H1 (cell line): ENCODE data around the gene SMPX.

Experiments used
- CTCF ChIP-seq, 3 experiments: IDR thresholded peaks; 1 replicate in 2 of 3; 2 replicates in 1 of 3; pipeline versions ENCODE4 v1.5.1 to v1.6.1; 2011; ENCODE audit warnings: low read length in 3 of 3, mild to moderate bottlenecking in 3 of 3, inconsistent platforms in 2 of 3, low read depth in 1 of 3, moderate library complexity in 1 of 3; ENCODE audit not compliant: insufficient read depth in 1 of 3; ENCODE audit errors: control extremely low read depth in 1 of 3
- MAX ChIP-seq: IDR thresholded peaks from 2 replicates; pipeline ENCODE4 v1.6.1; 2012; ENCODE audit warnings: inconsistent platforms
- POLR2A ChIP-seq, 2 experiments: IDR thresholded peaks; 1 replicate in 1 of 2; 2 replicates in 1 of 2; pipeline ENCODE4 v1.6.1; 2011; ENCODE audit warnings: low read depth in 2 of 2, low read length in 2 of 2, mild to moderate bottlenecking in 2 of 2; ENCODE audit errors: control extremely low read depth in 1 of 2
- TEAD4 ChIP-seq: IDR thresholded peaks from 2 replicates; pipeline ENCODE4 v1.6.1; 2012; ENCODE audit warnings: low read depth, low read length, inconsistent platforms, mixed read lengths

DNA sequence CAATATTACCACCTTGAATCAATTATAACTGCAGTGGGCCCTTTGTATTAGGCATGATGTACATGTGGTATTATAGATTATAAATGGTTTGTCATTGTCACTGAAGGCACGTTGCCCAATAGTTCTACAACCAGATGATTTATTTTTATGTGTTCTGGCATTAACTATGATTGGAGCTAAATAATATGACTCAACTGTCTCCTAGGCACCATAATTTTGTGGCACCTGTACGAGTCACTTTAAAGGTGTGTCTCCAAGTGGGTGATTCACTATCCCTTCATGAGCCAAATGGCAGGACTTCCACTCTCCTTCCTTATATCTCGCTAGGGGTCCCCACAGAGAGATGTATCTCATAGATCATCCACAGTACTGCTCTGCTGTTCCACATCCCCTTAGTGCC lies 6.1 kb upstream of the SMPX start:
- no peak for TF ChIP-seq CTCF (IDR thresholded peaks at IDR 0.05; ENCODE audit: control extremely low read depth in 1 of 3, insufficient read depth in 1 of 3, low read depth in 1 of 3, low read length in 3 of 3)
- TF ChIP-seq TEAD4: no peak
- TF ChIP-seq POLR2A (IDR thresholded peaks at IDR 0.05; ENCODE audit: control extremely low read depth in 1 of 2, low read depth in 2 of 2, low read length in 2 of 2): no peak
- TF ChIP-seq MAX: no peak
